ENCODE data around the gene WDFY4. TPM values are rescaled to one million over a fixed set of nuclear protein-coding genes. Genes with fewer than 3 reads are reported as not detected.

WDFY4 gene, protein sequence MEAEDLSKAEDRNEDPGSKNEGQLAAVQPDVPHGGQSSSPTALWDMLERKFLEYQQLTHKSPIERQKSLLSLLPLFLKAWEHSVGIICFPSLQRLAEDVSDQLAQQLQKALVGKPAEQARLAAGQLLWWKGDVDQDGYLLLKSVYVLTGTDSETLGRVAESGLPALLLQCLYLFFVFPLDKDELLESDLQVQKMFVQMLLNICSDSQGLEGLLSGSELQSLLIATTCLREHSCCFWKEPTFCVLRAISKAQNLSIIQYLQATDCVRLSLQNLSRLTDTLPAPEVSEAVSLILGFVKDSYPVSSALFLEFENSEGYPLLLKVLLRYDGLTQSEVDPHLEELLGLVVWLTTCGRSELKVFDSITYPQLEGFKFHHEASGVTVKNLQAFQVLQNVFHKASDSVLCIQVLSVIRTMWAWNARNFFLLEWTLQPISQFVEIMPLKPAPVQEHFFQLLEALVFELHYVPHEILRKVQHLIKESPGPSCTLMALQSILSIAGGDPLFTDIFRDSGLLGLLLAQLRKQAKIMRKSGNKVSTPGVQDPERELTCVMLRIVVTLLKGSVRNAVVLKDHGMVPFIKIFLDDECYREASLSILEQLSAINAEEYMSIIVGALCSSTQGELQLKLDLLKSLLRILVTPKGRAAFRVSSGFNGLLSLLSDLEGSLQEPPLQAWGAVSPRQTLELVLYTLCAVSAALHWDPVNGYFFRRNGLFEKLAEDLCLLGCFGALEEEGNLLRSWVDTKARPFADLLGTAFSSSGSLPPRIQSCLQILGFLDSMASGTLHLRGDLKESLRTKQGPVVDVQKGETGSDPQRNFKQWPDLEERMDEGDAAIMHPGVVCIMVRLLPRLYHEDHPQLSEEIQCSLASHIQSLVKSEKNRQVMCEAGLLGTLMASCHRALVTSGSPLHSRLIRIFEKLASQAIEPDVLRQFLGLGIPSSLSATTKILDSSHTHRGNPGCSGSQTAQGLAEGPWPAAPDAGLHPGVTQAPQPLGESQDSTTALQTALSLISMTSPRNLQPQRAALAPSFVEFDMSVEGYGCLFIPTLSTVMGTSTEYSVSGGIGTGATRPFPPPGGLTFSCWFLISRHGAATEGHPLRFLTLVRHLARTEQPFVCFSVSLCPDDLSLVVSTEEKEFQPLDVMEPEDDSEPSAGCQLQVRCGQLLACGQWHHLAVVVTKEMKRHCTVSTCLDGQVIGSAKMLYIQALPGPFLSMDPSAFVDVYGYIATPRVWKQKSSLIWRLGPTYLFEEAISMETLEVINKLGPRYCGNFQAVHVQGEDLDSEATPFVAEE (N-terminal part only)
- not detected in 2 replicates for polyA plus RNA-seq (2011; rRNA removed)
- not detected in 2 replicates for polyA minus RNA-seq (2011; rRNA and poly(A)+ RNA removed)

DNA sequence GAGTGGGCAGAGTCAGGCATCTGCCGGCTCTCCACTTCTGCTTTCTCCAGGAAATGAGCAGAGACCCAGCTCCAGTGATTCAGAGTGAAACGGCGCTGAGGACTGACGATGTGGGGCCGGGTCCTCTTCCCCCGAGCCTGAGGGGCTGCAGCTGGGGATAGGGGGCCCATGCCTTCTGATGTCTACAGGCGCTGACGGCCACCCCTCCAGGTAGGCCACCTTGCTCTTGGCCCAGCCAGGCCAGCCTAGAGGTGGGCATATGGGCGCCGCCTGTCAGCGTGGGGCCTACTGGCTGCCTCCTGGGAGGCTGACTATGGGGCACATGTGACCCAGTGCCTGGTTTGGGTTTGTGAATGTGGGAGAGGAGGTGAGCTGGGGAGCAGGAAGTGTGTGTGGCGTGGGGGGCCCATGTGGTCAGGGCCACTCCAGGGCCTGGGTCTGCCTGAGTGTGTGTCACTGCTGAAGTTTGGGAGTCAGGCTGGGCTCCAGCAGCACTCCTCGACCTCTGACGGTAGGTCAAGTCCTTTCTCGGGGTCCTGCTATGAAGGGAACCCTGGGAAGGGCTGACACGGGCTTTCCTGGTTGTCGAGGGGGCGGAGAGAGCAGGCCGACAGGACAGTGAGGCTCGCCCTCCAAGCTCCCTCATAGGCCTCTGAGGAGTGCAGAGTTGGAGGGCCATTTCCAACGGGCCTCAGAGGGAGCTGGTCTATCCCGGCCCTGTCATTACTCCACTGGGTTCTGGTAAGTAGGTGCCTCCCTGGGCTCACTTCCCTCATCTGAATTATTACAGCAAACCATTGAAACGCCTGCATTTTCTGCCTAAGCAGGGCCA lies at the start of gene WDFY4:
WDFY4 (plus strand) TSS at position 82 of the 832 bp plus-strand sequence. CDS start 24,860 bp downstream, outside the sequence.
- Histone ChIP-seq H3K36me3 (ENCODE audit: control insufficient read depth, insufficient read depth, low read length) (no peaks in the 10 kb centered on the region), H3K27me3 (ENCODE audit: control insufficient read depth, insufficient read depth, low read length) (no peaks in the 10 kb centered on the region; the same call in 1 of the 2 replicates), H3K4me3 (ENCODE audit: low read depth, low read length) (no peak within 1 kb of the TSS)
- ChIA-PET CTCF (no interaction called here), POLR2A (no interaction called here)
- DNase-seq (ENCODE audit: low read depth): no peak
- TF ChIP-seq, protein P1, sequence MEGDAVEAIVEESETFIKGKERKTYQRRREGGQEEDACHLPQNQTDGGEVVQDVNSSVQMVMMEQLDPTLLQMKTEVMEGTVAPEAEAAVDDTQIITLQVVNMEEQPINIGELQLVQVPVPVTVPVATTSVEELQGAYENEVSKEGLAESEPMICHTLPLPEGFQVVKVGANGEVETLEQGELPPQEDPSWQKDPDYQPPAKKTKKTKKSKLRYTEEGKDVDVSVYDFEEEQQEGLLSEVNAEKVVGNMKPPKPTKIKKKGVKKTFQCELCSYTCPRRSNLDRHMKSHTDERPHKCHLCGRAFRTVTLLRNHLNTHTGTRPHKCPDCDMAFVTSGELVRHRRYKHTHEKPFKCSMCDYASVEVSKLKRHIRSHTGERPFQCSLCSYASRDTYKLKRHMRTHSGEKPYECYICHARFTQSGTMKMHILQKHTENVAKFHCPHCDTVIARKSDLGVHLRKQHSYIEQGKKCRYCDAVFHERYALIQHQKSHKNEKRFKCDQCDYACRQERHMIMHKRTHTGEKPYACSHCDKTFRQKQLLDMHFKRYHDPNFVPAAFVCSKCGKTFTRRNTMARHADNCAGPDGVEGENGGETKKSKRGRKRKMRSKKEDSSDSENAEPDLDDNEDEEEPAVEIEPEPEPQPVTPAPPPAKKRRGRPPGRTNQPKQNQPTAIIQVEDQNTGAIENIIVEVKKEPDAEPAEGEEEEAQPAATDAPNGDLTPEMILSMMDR (IDR thresholded peaks at IDR 0.05; ENCODE audit: insufficient read depth, low read depth, low read length): no peak

DNA sequence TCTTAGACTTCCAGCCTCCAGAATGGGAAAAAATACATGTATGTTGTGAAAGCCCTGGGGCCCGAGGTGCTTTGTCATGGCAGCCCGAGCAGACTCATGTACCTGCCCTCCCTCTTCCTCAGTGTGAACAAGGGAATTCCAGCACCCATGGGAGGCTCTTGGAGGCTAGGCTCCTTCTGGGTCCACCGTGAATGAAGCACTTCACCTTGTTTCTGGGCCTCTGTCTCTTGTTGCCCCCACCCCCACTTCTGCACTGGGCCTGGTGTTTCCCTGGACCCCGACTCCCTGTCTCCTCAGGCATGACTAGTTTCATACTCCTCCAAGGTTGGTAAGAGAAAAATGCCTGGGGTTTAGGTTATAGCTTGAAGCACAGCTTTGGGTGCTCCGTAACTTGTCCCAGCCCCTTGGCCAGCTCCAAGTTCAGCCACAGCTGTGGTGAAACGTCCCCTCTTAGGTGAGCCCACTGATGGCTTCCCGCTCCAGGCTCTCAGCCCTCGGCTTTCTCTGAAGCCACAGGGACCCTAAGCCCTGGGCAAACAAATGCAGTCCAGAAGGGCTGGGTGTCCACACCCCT lies 49.6 kb upstream of the WDFY4 start:
- Histone ChIP-seq H3K36me3 (ENCODE audit: control insufficient read depth, insufficient read depth, low read length) (no peaks in the 10 kb centered on the region), H3K4me3 (ENCODE audit: low read depth, low read length) (no peak overlapping the region), H3K27me3 (ENCODE audit: control insufficient read depth, insufficient read depth, low read length) (no peaks in the 10 kb centered on the region)
- no peak for DNase-seq (ENCODE audit: low read depth)
- TF ChIP-seq, protein P1 (IDR thresholded peaks at IDR 0.05; ENCODE audit: insufficient read depth, low read depth, low read length): no peak
- ChIA-PET POLR2A (no interaction called here), CTCF (interaction anchor here (1.1 to 13.8 kb wide), 3 partner anchors 9 to 27 kb away, joined by 3 to 97 read pairs (median 5); no protein-coding TSS in a partner anchor)

DNA sequence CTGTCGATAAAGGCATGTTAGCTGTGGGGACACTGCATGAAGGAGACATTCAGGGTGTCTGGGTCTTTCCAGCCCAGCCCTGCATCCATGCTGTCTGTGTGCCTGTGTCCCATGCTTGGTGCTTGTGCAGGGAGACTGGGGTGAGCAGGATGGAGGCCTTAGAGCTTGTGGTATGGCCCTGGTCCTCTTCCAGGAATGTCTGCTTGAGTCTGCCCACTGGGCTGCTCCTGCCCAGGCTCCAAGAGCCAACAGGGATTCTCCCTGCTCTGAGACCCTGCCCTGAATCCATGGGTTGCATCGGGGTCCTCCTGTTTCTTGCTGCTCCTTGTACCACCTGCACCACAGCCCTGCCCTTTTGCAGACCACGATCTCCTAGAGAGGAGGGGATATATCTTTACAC lies 48.4 kb upstream of the WDFY4 start:
- Histone ChIP-seq H3K4me3 (ENCODE audit: low read depth, low read length) (no peak overlapping the region), H3K36me3 (ENCODE audit: control insufficient read depth, insufficient read depth, low read length) (no peaks in the 10 kb centered on the region), H3K27me3 (ENCODE audit: control insufficient read depth, insufficient read depth, low read length) (no peaks in the 10 kb centered on the region)
- TF ChIP-seq, protein P1 (IDR thresholded peaks at IDR 0.05; ENCODE audit: insufficient read depth, low read depth, low read length): no peak
- ChIA-PET POLR2A (no interaction called here), CTCF (interaction anchor here (0.6 to 13.8 kb wide), 3 partner anchors 21 to 54 kb away, joined by 3 to 97 read pairs (median 5); no protein-coding TSS in a partner anchor)
- no peak for DNase-seq (ENCODE audit: low read depth)

DNA sequence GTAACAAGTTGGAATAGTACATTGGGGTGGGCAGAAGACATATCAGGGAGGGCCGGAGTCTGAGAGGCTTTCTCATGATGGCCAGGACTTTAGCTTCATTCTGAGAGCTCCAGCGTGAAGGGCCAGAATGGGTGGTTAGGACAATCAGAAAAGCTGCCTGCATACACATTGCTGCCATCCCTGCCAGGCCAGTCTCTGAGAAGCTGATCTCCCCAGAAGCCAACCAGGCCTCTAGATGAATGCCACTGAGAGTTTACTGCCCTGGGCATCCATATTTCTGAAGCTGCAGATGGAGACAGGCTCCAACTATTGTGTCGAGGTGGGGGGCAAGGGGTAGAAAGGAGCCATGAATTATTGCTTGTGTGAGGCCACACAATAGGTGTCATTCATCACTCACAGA lies 47.8 kb upstream of the WDFY4 start:
- Histone ChIP-seq H3K36me3 (ENCODE audit: control insufficient read depth, insufficient read depth, low read length) (no peaks in the 10 kb centered on the region), H3K4me3 (ENCODE audit: low read depth, low read length) (no peak overlapping the region), H3K27me3 (ENCODE audit: control insufficient read depth, insufficient read depth, low read length) (no peaks in the 10 kb centered on the region)
- ChIA-PET CTCF (interaction anchor here (2.1 to 13.8 kb wide), 2 partner anchors 20 to 28 kb away, joined by 5 to 97 read pairs; no protein-coding TSS in a partner anchor), POLR2A (no interaction called here)
- DNase-seq (ENCODE audit: low read depth): no peak
- TF ChIP-seq, protein P1 (IDR thresholded peaks at IDR 0.05; ENCODE audit: insufficient read depth, low read depth, low read length): no peak
